OCI-LY3 (cell line): ENCODE results near the gene GULP1.

ENCODE experiments used
- EZH2phosphoT487 ChIP-seq: fragments of 200-600 bp; shearing (Covaris generic); IDR thresholded peaks from 2 replicates; pipeline ENCODE4 v1.6.1; 2018; ENCODE audit warnings: antibody characterized with exemption, mixed run types, low read depth
- TF ChIP-seq, protein P1 (sequence below): fragments of 200-600, 300-600 bp; sonication (generic); IDR thresholded peaks from 2 replicates; pipeline ENCODE4 v1.5.1; 2014; ENCODE audit warnings: antibody characterized with exemption, low read length, low read depth

DNA sequence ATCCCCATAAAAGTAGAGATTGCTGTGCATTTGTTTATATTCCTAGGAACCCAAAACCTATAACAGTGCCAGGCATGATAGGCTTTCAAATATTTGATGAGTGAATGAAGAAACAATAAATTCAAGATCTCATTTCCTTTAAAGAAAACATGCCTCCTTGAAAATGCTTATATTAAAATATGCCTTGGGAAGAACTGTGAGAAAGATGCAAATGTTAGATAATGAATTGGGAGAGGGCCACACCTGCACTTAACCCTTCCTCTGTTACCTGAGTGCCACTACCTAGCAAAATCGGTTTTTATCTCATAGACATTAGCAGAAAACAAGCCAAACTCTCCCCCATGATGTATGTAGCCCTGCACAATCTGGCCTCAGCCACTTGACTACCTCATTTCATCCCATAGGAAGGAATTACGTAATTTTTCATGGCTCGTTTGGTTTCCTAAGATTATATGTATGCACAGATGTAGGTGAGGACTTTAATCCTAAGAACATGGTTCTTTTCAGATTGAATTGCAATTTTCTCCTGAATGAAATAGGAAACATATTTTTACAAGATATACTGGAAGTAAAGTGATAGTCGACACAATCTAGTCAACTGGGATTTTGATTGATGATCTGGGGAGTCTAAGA lies 25.2 kb downstream of the GULP1 start:
- TF ChIP-seq, protein P1, sequence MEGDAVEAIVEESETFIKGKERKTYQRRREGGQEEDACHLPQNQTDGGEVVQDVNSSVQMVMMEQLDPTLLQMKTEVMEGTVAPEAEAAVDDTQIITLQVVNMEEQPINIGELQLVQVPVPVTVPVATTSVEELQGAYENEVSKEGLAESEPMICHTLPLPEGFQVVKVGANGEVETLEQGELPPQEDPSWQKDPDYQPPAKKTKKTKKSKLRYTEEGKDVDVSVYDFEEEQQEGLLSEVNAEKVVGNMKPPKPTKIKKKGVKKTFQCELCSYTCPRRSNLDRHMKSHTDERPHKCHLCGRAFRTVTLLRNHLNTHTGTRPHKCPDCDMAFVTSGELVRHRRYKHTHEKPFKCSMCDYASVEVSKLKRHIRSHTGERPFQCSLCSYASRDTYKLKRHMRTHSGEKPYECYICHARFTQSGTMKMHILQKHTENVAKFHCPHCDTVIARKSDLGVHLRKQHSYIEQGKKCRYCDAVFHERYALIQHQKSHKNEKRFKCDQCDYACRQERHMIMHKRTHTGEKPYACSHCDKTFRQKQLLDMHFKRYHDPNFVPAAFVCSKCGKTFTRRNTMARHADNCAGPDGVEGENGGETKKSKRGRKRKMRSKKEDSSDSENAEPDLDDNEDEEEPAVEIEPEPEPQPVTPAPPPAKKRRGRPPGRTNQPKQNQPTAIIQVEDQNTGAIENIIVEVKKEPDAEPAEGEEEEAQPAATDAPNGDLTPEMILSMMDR: no peak
- no peak for TF ChIP-seq EZH2phosphoT487
